NCI-H345 treated with DMSO at 0.1 percent for 48 hours (cell line): ENCODE data around the gene SAMD4B.

ENCODE experiments used
- DNase-seq: peaks from one replicate; lab custom pipeline; 2025; ENCODE audit not compliant: unreplicated experiment; lab: John Stamatoyannopoulos, UW

The SAMD4B gene

GRCh38 chr19:39407660-39408391 is 65.6 kb downstream of the SAMD4B start:
- no peak for DNase-seq

GRCh38 chr19:39408392-39409207 is 66.4 kb downstream of the SAMD4B start:
- peak; percentile 53 for DNase-seq

- peak; percentile 100 for DNase-seq
Measured at GRCh38 chr19:39409208-39410016, 67.2 kb downstream of the SAMD4B start.

DNA sequence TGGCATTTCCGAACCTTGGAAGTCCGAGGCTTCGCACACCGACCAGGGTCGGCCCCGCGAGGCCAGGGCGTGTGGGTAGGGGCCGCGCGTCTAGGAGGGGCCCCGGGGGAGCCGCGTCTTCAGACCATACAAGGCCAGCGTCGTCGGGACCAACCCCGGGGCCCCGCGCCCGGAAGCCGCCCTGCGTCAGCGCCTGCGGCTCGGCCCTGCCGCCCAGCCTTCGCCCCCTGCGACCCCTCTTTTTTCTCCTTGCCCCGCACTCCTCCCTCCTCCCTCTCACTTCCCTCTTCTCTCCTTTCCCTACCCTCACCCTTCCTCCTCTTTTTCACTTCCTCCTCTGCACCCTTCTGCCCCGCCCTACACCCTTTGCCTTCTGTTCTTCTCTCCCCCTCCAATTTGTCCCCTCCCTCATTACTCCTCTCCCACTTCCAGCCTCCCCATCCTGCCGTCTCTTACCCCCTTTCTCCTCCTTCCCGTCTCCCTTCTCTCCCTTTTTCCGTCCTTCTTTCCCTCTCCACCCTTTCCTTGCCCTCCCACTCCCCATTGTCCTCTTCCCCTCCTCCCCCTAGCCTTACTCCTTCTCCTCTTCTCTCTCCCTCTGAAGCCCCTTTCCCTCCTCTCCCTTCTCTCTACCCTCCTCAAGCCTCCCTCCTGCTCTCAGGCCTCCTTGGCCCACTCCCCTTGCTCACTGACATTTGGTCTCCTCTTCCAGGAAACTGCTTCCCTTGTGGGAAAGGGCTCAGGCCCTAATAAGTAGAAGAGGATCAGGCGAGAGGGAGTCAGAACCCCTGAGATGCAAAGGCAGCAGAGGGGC is 68.0 kb downstream of the SAMD4B start:
- no peak for DNase-seq

GRCh38 chr19:39410831-39411080 is 68.5 kb downstream of the SAMD4B start:
- DNase-seq: no peak

DNA sequence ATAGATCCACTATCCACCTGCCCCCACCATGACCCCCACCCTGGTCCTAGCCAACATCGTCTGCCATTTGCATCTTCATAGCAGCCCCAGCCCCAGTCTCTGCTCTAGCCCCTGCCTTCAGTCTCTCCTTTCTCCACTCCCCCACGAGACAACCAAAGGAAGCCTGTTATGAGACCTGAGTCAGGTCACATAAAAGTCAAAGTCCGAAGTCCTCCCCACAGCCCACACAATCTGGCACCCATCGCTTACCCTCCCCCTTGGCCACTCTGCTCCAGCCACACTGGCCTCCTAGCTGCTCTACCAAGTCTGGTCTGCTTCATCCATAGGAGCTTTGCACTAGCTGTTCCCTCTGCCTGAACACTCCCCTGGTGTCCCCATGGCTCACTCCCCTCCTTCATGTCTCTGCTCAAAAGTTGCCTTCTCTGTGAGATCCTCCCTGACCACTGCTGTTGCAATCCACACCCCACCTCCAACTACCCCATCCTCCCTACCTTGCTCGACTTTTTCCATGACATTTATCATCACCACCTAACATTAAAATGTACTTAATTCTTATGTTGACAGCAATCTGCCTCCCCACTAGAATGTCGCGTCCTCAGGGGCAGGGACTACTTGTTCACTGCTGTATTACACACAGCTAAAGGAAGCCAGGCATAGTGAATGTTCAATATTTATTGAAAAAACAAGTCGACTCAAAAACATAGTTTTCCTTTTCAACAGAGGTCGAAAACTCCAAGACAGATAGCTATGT is 69.0 kb downstream of the SAMD4B start:
- no peak for DNase-seq

DNA sequence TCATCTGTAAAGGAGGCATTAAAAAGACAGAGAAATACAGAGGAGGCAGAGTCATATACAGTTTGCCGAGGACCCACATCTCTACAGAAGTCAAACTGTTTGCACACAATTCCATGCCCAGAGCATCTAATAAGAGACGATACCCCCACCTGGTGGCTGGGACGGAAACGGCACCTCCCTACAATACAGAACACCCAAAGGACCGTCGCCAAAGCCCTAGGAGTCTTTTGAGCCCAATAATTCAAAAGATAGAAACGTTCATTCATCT is 69.5 kb downstream of the SAMD4B start:
- DNase-seq: peak; percentile 99

DNA sequence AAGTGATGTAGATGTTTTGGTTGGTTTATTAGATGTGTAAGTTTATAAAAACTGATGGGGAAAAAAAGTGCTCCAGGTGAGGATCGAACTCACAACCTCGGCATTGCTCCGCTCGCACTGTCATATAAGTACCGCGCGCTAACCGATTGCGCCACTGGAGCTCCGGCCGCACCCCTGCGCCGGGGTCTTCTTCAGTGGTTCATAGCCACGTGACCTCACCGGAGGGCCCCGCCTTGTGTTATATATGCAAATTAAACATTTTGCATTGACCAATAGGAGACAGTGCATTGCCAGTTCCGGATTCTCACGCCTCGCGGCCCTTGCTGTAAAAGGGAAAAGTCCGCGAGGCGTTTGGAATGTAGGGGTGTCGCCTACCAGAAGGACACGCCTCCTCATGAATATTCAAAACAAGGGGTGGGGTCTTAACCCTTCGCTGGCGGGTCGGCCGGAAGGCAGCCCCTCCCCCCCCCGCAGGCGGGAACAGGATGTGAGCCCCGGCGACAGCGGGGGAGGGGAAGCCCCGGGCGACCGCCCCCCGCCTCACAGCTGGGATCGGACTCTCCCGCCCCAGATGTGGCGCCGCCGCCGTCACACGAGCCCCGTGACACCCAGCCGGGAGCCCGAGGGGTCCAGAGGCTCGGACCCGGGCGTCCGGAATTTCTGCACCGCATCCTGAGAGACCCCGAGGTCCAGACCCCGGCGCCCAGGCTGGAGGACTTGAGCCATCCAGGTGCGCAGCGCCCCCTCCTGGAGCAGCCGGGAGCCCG is 70.1 kb downstream of the SAMD4B start, which contains the start of gene PLEKHG2:
Gene PLEKHG2 (plus strand): TSS at position 570 of the 767 bp plus-strand sequence. CDS start 1,418 bp downstream, outside the sequence.
- peak; percentile 100 for DNase-seq

GRCh38 chr19:39412867-39413271 is 70.6 kb downstream of the SAMD4B start:
- no peak for DNase-seq

DNA sequence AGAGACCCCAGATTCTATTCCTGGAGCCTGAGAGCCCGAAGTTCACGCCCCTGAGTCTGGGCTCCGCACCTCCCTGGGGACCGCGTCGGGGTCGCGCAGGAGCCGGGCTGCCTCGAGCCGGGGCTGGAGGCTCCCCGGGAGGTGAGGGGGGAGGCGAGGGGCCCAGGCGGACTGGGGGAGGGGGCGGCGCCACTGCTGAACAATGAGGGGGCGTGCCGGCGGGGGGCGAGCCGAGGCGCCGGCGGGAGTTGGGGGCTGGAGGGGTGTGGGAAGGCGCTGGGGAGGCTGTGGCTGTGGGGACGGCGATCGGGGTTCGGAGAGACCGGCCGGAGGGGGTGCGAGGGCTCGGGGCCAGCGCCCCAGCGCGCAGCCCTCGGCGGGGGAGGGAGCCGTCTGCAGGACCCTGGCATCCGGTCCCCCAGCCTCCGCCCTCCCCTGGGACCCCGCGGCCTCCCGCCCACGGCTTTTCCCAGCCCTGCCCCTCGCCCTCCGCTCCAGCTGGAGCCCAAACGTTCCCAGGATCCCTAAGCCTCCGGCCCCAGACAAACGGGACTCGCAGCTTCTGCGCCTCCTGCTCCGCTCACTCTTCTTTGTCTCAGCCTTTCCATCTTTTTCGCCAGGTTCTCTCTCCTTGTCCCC is 71.2 kb downstream of the SAMD4B start:
- DNase-seq: peak; percentile 62

DNA sequence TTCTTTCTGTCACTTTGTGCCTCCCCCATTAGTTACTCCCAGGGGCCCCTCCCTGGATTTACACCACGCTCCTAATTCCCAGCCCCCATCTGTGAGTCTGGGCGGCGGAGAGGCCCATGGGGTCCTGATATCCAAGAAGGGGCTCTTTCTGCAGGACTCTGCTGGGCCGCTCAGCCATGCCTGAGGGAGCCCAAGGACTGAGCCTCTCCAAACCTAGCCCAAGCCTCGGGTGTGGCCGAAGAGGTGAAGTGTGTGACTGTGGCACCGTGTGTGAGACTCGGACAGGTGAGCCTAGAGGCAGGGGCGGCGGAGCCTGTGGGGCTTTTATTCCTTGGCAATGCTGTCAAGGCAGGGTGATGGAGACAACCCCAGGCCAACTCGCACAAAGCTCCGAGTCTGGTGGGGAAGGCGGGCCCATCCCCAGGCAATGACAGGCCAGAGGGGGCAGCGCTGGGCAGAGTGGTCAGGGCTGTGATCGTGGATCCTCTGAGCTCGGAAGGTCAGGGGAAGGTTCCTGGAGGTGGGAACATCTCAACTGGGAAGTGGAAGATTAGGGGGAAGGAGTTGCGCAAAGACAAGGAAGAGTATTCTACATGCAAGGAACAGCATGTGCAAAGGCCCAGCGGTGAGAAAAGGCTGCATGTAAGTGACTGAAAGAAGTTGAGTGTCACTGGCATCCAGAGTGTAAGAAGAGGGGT is 71.8 kb downstream of the SAMD4B start:
- DNase-seq: no peak

DNA sequence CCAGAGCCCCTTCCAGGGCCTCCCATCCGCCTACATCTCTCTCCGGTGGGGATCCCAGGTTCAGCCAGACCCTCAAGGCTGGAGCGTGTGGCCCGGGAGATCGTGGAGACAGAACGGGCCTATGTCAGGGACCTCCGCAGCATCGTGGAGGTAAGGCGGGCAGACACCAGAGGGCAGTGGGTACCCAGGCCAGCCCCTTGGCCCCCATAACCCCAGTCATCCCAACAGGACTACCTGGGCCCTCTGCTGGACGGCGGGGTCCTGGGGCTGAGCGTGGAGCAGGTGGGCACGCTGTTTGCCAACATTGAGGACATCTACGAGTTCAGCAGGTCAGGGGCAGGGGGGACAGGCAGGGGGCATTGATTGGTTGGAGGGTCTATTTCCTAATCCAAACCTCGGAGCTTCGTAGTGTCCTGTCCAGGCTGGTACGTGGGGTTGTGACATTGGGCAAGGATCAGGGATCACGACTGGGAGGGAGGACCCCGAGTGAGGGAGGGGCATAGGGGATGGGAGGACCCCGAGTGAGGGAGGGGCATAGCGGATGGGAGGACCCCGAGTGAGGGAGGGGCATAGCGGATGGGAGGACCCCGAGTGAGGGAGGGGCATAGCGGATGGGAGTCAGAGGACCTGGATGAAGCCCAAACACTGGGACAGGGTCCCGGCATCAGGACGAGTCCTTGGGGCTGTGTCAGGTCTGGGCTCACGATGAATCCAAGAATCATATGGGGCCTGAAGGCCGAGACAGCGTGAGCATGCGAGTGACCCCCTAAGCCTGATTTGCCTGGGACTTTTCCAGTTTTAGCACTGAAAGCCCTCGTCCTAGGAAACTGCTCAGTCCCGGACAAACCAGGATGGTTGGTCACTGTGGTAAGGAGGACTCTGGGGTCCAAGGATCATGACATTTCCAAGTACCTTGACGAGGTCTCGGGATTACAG is 73.2 kb downstream of the SAMD4B start:
- no peak for DNase-seq

DNA sequence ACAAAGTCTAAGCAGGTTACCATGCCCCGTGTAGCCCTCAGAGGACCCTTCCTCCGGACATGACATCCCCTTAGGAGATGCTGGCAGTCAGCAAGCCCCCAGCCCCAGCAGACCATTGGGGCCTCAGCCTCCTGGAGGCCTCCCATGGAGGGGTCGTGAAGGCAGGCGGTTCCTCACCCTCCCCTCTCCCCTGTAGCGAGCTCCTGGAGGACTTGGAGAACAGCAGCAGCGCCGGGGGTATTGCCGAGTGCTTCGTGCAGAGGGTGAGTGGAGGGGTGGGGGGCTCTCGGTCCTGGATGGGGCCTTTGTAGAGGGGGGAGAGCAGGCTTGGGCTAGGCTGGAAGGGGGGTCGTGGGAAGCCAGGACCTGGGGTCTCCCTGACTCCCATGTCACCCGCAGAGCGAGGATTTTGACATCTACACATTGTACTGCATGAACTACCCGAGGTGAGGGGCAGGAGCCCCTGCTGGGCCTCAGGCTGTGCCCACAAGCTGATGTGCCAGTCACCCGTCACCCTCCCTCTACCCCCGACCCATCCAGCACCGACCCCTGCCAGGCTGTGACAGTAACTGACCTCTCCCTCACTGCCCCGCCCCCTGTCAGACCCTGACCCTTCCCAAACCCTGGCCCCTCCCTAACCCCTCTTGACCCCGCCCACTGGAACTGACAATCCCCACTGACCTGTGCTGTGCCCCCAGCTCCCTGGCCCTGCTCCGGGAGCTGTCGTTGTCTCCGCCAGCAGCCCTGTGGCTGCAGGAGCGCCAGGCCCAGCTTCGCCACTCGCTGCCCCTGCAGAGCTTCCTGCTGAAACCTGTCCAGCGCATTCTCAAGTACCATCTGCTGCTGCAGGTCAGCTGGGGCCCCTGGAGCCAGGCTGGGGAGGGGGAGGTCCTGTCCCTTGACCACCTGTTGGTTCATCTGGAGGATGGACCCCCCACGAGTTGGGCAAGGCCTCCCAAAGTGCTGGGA is 74.2 kb downstream of the SAMD4B start:
- no peak for DNase-seq

GRCh38 chr19:39417463-39418181 is 75.4 kb downstream of the SAMD4B start:
- no peak for DNase-seq

- DNase-seq: no peak
Measured at GRCh38 chr19:39419003-39419402, 76.8 kb downstream of the SAMD4B start.

DNA sequence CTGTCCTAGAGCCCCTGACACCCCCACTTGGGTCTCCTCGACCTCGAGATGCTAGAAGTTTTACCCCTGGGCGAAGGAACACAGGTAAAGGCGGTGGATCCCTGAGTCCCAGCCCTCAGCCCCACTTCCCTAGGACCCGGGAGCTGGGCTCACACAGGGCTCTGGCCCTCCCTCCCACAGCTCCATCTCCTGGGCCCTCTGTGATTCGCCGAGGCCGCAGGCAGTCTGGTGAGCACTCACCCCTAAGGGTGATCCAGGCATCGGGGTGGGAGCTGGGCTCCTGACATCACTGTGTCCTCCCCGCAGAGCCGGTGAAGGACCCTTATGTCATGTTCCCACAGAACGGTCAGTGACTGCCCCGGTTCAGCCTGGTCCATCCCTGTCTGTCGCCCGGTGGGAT is 78.5 kb downstream of the SAMD4B start:
- DNase-seq: no peak
